Measurements from ENCODE around the gene CLTCL1. TPM values are rescaled to one million over a fixed set of nuclear protein-coding genes. Genes with fewer than 3 reads are reported as not detected.

CLTCL1 gene
- total and polyA plus RNA-seq, 9 of the 15 experiments (the other 6 are each of a cell fraction or from before 2014, with no cell fraction given), result 1.1 to 11.7 (median 5.0) TPM

DNA sequence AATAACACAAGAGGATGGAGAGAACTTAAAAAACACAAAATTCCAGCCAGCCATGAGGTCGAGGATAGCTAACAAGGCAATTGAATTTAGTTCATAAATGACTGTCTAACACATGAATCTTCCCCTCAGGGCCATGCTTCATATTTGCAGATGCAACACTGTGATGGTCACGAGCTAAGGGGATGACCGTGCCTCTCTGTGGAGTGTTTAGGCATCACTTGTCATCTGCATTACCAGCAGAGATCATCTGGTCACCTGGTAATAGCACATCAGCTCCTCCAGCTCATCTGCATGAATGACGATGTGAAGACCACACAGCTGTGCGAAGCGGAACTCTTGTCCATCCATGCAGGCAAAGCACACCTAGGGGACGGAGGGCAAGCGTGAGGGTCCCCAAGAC lies 92.0 kb downstream of the CLTCL1 start (continued):
- TF ChIP-seq USF1 (CRISPR knock-in tag; IDR thresholded peaks at IDR 0.05) (peak; percentile 59), JUNB (CRISPR knock-in tag; conservative IDR thresholded peaks at IDR 0.05) (0 out of 2 replicates have a peak, but pooled peaks have one; percentile 10), SETDB1 (IDR thresholded peaks at IDR 0.05; ENCODE audit: low read length) (peak; percentile 95), ZNF134 (CRISPR knock-in tag; conservative IDR thresholded peaks at IDR 0.05) (0 out of 2 replicates have a peak, but pooled peaks have one; percentile 15), NCOA4 (IDR thresholded peaks at IDR 0.05; ENCODE audit: partially characterized antibody) (no peak), AFF4 (CRISPR knock-in tag; IDR thresholded peaks at IDR 0.05) (no peak), THRAP3 (IDR thresholded peaks at IDR 0.05; ENCODE audit: borderline replicate concordance) (no peak), NR4A1 (CRISPR knock-in tag; IDR thresholded peaks at IDR 0.05) (0 out of 2 replicates have a peak, but pooled peaks have one; percentile 54), NR4A1 (tag; IDR thresholded peaks at IDR 0.05) (no peak), BHLHE40 (IDR thresholded peaks at IDR 0.05; ENCODE audit: low read length) (no peak), ZNF830 (CRISPR knock-in tag; IDR thresholded peaks at IDR 0.05) (0 out of 2 replicates have a peak, but pooled peaks have one; percentile 17), BRD4 (IDR thresholded peaks at IDR 0.05) (no peak), NR2F6 (CRISPR knock-in tag; IDR thresholded peaks at IDR 0.05) (peak; percentile 14; the same call in 1 of the 2 replicates)
- TF ChIP-seq, protein P1, sequence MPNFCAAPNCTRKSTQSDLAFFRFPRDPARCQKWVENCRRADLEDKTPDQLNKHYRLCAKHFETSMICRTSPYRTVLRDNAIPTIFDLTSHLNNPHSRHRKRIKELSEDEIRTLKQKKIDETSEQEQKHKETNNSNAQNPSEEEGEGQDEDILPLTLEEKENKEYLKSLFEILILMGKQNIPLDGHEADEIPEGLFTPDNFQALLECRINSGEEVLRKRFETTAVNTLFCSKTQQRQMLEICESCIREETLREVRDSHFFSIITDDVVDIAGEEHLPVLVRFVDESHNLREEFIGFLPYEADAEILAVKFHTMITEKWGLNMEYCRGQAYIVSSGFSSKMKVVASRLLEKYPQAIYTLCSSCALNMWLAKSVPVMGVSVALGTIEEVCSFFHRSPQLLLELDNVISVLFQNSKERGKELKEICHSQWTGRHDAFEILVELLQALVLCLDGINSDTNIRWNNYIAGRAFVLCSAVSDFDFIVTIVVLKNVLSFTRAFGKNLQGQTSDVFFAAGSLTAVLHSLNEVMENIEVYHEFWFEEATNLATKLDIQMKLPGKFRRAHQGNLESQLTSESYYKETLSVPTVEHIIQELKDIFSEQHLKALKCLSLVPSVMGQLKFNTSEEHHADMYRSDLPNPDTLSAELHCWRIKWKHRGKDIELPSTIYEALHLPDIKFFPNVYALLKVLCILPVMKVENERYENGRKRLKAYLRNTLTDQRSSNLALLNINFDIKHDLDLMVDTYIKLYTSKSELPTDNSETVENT (CRISPR knock-in tag; IDR thresholded peaks at IDR 0.05), result peak; percentile 32; the same call in 1 of the 2 replicates
